HG03064 (cell line): ENCODE data around the gene ZDHHC11.
A peak's percentile ranks its signal among the peaks of the same experiment; 100 is the strongest.

ENCODE experiments used
- ATAC-seq: cut with Tn5 transposase; IDR thresholded peaks from one replicate; pipeline ENCODE4 v1.9.1; 2021; ENCODE audit warnings: low read depth; ENCODE audit not compliant: unreplicated experiment

The ZDHHC11 gene, protein sequence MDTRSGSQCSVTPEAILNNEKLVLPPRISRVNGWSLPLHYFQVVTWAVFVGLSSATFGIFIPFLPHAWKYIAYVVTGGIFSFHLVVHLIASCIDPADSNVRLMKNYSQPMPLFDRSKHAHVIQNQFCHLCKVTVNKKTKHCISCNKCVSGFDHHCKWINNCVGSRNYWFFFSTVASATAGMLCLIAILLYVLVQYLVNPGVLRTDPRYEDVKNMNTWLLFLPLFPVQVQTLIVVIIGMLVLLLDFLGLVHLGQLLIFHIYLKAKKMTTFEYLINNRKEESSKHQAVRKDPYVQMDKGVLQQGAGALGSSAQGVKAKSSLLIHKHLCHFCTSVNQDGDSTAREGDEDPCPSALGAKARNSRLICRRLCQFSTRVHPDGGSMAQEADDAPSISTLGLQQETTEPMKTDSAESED

DNA sequence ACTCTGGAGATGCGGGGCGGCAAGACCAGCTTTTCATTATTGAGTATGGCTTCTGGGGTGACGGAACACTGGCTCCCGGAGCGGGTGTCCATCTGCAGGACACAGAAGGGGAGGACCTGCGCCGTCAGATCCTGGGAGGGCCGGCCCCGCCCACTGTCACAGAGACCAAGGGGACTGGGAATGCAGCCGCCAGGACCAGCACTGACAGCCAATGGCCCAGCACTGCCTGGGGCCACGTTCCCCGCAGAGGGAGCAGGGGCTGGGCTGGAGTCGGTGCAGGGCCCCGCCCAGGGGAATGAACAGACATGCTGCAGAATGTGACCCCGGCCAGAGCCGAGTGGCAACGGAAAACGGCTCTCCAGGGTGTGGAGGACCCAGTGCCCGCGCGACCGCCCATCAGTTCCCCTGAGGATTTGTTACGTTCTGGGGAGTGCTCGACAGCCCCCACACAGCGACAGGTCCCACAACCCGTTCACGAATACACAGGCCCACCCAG is at the start of gene ZDHHC11:
Gene ZDHHC11 (minus strand): TSS at position 476 of the 496 bp plus-strand sequence. CDS start 384 bp downstream, at position 92.
- ATAC-seq = no peak

DNA sequence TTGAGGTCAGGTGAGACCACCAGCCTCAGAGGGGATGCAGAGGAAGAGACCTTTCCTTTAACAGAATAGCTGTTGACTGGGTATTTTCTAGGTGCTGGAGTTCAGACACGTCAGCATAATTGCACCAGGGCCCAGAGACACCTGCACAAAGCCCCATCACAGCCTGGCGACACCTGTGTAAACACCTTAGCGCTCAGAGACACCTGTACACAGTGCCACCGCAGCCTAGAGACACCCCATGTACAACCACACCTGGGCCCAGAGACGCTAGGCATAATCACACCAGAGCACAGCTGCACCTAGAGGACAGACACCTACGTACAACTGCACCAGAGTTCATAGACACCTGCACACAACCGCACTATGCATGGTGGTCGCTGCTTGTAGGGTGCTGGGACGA is 42.9 kb upstream of the ZDHHC11 start:
- ATAC-seq = no peak

DNA sequence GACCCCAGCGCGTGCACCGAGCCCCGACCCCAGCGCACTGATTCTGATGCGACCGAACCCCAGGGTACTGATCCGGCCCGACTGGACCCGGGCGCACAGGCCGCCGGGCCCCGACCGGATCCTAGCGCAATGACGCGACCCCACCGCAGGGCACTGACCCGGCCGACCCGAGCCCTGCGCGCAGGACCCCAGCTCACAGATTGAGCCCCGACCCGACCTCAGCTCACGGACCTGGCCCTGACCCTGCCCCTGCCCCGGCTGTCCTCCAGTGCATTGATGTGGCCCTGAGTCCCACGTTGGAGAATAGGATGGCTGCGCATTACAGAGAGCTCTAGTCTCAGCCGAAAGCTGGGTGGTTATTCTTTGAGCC is 42.3 kb upstream of the ZDHHC11 start:
- ATAC-seq = peak; percentile 4

DNA sequence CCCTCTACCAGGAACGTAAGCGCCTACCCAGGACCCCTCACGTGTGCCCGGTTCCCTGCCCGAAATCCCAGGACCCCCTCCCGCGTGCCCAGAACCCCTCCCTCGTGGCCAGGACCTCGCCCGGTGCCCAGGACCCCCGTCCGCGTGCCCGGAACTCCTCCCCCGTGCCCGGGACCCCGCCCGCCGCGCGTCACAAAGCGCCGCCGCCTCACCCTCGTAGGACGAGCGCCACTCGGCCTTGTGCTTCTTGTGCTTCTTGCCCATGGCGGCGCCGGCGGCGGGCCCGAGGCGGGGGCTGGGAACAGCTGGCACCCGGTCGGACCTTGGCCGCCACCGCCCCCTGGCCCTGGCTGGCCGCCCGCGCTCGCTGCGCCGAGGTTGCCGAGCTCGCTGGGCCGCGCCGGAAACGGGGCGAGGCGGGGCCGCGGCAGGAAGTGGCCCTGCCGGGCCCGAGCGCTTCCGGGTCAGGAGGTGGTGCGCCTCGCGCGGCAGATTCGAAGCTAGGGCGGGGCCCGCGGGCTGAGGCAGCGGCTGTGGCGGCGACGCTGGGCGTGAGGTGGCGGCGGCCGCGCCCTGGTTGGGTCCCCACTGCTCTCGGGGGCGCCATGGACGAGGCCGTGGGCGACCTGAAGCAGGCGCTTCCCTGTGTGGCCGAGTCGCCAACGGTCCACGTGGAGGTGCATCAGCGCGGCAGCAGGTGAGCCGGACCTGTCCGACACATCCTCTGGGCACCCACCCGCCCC is 41.8 kb upstream of the ZDHHC11 start, which contains the start of the genes BRD9 and TRIP13:
Gene BRD9 (minus strand): TSS at position 408 of the 743 bp plus-strand sequence. CDS start 144 bp downstream, at position 264.
Gene TRIP13 (plus strand): TSS at position 491 of the 743 bp plus-strand sequence. CDS start 115 bp downstream, at position 606.
- peak; percentile 92 for ATAC-seq

DNA sequence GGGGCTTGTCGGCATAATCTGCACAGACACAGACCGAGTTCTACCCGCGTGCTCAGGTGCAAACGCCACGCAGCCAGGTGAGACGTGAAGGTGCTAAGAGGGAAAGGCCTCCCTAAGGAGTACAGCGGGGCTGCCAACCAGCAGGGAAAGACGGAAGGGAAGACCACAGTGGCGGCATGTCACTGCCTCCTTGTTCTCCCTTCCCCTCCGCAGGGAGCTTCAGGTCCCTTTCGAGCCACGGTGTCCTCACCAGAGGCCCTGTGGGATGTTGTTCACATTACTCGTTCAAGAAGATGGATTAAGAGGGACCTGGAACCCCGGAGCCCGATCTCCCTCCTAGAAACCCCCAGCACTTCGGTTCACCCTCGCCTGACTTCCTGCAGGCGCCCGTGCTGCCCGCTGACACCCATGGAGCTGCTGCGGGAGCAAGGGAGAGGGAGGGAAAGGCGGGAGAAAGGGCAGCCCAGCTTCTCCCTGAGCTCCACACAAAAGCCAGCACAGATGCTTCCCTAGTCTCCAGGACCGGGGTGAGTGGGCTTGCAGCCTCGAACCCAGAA is 41.1 kb upstream of the ZDHHC11 start:
- no peak for ATAC-seq

DNA sequence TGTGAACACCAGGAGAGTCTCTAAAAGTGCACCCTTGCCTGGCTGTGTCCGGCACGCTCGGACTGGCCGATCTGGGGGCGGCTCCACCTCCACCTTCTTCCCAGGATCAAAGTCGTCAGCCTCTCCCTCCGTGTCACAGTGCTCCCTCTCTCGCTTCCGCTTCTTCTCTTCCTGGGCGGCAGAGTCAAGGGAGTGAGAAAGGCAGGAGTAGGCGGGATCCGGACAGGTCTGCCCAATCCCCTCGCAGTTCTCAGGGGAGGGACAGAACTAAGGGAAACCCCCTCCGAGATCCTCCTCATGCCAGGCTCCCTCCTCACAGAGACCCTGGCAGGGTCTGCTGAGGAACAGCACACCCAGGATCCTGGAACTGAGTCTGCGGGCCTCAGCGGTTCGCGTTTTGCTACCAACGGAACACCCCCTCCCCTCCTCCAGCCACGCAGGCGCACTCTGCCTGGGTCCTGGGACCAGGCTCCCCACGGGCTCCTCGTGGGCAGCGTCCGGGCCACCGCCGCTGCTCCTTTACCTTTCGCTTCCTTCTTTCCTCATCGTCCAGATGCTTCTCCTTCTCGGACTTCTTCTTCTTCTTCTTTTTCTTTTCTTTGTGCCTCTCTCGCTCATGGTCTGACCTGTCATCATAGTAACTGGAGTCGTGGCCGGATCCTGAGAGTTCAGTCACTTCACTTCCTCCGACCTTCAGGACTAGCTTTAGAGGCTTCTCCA is 40.5 kb upstream of the ZDHHC11 start:
- ATAC-seq = no peak

DNA sequence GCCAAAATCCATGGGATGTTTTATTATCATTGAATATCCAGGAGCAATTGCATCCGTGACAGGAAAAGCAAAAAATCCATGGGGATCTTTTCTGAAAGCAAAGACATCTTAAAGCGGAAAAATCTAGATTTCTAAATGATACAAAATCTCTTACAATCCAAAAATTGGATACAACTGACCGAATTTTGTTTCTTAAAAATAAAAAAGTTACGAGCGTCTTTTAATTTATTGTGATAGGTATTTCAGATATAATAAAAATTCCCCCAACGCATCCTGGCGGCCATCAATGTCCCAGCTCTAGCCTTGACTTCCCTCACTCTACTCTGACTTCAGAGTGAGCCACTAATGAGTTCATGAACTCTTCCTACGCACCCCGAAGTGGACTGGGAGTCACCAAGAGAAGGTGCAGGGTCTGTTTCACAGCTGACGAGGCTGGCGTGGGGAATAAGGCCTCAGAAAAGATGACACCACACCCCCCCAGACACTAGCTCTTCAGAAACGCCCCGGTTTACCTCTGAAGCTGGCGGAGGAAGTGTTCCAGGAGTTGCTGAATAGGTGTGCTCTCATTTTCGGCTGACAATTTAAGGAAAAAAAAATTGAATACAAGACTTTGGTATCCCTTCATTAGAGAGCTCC is 38.4 kb upstream of the ZDHHC11 start:
- ATAC-seq = no peak

DNA sequence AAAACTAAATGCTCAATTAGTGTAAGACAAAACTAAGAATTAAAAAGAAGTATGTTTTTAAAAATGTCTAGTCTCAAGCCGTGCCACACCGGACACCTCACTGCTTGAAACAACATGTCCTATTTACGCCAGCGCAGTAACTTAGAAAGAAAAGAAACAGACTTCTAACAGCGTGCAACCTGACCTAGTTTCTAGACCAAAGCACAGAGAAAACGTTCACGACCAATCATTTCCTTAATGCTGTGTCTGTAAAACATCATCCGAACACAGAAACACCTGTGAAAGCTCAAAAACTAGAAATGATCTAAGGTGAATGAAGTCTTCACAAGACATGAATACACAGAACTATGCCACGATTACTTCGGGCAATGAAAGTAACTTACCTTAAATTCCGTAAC is 37.9 kb upstream of the ZDHHC11 start:
- no peak for ATAC-seq

DNA sequence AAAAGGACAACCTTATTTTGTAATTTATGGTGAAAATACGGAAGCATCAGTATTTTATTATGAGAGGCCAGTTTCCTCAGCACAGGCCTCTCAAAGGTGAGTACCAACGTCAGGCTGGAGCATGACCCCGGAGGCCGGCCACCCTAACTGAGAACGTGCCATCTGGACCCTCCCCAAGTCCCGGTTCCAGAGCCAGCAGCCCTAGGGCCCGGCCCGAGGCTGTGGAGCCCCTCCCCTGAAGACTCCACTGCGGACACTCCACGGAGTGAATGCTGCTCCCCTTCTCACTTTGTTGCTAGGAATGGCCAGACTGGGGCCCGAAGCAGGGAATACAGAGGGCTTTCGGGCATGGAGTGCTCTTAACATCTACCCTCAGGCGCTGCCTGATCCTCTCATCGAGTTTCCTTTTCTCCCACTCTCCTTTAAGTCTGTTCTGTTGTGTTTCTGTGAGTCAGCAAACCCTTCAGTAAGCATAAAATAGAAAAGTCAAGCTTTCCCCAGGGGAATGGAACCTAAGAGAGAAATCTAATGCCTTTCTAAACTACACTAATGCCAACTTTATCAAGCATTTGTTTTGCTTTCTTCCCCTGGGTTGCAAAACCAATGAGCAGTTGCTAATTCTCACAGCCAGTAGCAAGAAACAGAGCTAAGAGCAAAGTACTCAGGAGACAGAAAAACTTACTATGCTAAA is 37.3 kb upstream of the ZDHHC11 start:
- ATAC-seq = no peak

DNA sequence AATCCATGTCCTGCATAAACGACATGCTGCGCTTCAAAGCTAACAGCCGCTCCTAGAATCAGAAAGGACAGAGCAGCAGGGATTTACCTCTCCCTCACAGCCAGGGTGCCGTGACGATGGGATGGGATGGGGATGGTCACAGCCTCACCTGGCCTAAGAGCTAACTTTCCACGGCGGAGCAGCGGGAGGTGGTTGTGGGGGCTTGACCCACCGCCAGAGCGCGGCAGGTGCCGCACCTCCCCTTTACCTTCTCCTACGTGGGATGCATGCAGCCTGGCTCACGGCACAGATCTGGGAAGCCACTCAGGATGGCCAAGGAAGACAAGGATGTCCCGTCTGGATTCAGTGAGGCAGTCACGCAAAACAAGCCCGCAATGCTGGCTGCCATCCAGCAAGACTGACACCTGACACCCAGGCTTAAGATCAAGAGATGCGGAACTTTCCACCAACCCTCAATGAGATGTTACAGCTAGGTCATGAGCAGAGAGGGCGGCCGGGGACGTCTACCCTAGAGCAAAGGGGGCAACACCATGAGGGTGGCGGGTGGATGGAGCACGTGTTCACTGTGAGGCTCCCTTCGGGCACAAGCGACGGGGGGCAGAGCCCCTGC is 36.0 kb upstream of the ZDHHC11 start:
- no peak for ATAC-seq

DNA sequence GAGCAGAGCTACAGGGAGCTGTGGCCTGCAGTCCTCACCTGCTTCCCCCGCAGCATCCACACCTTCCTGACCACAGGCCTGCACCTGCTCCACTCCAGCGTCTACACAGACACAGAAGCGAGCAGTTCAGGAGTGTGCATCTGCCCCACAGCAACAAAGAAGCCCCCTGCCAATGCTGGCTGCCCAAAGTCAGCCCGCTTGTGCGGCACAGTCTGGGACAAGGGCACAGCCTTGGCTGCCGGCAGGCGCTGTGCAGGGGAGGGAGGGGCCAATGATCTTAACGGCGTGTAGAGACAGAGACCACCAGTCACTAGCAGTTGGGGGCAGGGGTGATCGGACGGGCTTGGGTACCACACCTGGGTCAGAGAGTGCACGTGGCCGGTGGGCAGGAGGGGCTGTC is 35.2 kb upstream of the ZDHHC11 start:
- no peak for ATAC-seq

DNA sequence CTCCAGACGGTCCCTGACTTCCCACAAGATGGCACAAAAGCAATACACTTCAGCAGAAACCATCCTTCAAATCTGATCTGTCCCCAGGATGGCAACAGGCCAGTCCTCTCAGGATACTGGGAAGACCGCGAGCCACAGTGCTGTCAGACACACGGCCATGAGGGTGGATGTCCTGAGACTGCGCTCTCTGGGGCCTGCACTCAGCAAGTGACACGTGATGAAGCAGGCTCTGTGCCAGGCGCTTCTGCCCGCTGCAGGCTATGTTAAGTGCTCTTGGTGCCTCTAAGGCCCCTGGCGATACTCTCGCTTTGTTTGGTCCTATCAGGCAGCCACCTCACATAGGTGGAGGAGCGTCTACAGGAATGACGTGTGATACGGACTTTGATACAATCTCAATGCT is 34.7 kb upstream of the ZDHHC11 start:
- no peak for ATAC-seq

DNA sequence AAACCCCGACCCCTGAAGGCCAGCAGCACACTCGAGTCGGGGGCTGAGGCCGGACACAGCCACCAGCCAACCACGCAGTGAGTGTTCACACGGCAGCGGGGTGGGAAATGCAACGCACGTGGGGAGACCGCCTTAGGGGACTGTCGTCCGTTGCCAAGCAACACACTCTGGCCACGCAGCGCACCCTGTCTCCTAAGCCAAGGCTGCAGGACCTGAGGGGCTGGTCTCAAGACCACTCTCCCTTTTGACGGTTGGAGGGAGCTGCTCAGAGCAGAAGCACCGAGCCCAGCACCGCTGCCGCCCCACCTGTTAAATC is 34.3 kb upstream of the ZDHHC11 start:
- ATAC-seq = no peak

DNA sequence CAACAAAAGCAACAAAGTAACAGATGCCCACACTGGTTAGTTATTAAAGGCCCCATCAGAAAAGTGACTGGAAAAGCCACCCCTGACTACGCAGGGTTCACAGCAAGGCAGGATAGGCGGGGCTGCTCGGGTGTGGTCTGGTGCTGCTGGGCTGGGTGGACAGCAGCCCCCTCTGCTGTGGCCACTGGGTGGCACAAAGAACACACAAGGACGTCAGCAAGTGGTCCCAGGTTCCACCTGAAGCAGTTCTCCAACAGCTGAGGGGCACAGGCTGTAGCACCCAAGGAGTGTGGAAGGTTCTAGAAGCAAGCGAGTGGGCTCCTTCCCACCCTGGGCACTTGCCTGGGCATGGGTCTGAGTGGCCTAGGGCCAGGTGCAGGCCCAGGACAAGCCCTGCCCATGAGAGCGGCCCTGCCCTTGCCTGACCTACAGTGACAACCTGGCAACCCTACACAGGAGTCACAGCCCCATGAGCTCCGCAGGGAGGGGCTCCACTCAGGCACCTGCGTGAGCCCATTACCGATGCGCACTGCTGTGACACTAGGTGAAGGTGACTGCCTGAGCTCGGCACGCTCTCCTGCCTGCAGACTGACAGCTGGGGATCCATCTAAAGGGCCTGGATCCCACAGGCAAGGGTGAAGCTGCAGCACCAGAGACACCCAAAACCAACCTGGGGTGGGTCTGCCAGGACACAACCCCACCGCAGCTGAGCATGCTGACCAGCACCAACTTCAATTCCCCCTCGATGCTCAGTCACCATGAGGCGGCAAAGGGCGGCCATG is 33.8 kb upstream of the ZDHHC11 start:
- no peak for ATAC-seq

DNA sequence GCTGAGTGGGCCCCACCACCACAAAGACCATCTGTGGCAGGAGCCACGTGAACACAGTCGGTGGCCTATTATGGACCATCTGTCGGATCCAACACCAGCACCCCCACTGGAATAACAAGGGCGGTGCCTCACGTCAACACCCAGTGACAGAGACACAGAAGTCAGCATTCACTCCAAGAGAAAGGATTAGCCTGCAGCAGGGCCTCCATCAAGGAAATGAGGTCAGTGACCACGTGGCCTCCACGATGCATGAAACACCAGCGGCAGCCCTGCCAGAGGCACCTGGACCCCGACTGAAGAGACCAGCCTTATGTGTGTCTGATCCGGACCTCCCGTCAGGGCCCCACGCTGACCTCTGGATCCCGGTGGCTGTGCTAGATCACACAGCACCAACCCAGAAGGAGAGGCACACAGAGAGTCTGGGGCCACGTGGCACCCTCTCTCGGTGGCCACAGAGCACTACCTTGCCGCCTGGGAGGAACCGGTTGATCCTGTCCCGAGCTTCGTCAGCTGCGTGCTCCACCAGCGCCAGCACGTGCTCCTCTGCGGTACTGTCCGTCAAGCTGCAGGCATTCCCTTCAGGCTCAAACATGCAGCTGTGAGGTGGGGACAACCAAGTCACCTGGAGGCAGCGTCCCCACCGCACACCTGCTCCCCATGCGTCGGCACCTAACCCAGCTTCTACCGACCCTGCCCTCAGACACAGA is 32.8 kb upstream of the ZDHHC11 start:
- no peak for ATAC-seq

DNA sequence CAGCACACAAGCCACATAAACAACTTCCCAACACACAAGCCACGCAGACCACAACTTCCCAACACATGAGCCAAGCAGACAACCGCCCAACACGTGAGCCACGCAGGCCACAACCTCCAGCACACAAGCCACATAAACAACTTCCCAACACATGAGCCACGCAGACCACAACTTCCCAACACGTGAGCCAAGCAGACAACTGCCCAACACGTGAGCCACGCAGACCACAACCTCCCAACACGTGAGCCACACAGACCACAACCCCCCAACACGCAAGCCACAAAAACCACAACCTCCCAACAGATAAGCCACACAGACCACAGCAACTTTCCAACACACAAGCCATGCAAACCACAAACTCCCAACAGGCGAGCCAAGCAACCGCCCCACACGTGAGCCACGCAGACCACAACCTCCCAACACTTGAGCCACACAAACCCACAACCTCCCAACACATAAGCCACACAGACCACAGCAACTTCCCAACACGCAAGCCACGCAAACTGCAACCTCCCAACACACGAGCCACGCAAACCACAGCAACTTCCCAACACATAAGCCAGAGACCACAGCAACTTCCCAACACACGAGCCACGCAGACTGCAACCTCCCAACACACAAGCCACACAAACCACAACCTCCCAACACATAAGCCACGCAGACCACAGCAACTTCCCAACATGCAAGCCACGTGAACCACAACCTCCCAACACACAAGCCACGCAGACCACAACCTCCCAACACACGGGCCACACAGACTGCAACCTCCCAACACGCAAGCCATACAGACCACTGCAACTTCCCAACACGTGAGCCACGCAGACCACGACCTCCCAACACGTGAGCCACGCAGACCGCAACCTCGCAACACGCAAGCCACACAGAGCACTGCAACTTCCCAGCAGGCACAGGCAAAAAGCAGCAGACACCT is 31.7 kb upstream of the ZDHHC11 start:
- no peak for ATAC-seq

DNA sequence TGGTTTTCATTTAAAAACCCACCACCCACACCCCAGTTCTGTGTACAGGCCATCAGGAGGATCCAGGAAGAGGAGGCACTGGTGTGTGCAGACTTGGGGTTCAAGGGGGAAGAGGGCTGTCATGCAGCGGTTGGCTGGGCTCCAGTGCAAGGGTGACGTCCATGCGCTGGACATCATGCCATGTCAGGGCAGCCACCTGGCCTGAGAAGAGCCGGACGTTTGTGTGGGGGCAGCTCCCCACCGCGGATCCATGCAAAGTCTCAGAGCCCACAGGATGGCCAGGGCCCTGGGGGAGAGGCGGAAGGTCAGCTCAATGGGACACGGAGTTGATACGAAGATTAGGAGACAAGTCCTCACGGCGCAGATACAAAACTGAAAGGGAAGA is 30.8 kb upstream of the ZDHHC11 start:
- no peak for ATAC-seq
